NOMO-1 treated with dmso at 0.1 percent for 144 hours (cell line): Measurements from ENCODE around the gene DDAH2.

Source experiments
- DNase-seq: peaks from one replicate; lab custom pipeline; 2025; ENCODE audit not compliant: unreplicated experiment; lab: John Stamatoyannopoulos, UW

The DDAH2 gene

DNA sequence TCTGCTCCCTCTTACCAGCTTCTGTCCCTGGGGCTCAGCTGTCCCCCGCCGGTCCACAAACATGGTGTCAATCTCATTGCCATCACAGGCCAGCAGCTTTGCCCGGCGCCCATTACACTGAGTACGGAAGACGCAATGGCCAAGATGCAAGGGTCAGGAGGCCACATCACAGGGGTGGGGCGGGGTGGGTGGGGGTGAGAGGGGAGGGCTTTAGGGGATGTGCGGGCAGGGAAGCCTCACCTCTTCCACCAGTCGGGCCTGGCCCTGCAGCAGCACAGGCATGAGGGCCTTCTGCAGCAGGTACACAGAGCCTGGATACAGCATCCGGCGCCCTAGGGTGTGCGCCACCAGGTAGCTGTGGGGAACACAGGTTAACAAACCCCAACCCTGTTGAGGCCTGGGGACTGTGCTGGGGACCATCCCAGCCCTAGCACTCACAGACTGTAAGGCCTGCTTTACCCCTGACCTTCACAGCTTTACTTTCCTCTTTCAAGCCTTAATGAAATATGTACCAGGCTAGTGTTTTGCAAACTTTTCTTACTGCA lies 37.5 kb downstream of the DDAH2 start:
- DNase-seq: no peak

GRCh38 chr6:31691078-31691463 lies 38.0 kb downstream of the DDAH2 start:
- DNase-seq: no peak

GRCh38 chr6:31690231-31691077 lies 38.6 kb downstream of the DDAH2 start:
- DNase-seq: no peak

- no peak for DNase-seq
Measured at GRCh38 chr6:31689249-31690110, 39.6 kb downstream of the DDAH2 start.

DNA sequence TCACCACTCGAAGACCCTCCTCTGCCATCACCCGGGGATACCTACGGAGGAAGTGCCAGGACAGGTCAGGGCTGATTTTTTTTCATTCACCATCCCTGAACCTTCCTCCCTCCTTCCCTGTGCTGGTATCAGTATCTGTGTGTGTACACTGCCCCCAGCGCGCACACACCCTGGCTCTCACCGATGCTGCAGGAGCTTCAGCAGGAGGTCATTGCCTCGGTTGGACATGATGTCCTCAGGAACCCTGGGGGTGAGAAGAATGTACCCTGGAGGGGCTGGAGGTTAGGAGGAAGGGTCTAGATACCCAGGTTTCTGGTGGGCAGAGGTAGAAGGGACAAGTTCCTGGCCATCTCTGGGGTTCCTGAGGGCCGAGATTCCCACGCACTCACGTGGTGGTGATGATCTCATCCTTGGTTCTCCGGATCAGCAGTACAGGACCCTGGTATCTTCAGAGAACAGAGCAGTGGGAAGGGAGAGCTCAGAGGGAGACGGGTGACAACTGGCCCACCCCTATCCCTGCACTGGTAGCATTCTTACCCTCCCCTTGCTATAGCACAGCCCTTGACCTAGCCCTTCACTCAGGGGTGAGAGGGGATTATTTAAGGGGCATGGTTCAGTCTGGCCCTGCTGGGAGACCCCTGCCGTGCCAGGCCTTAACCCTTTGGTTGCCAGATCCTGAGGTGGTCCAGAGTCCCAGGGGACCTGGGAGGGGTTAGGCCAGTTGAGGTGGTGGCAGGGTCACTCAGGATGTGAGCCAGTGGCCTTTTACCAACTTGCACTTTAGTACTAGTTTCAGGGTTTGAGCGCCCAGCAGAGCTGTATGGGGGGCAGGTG lies 41.0 kb downstream of the DDAH2 start:
- DNase-seq: no peak

DNA sequence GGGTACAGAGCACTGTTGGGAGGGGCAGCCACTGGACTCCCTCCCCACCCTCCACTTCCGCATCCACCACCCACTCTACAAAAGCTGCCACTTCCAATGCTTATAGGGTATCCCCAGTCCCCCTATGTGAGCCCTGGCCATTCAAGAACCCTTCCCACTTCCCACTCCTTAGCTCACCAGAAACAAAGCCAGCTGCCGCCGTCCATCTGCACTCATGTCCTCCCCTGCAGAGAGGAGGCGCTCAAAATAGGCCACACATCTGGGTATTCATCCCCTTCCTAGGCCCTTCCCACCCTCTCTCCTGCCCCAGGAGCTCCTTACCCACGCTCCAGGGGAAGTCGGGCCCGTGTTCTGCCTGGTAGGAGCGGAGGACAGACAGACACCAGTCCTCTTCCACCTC lies 41.8 kb downstream of the DDAH2 start:
- no peak for DNase-seq

GRCh38 chr6:31686483-31686882 lies 42.6 kb downstream of the DDAH2 start:
- DNase-seq: no peak

DNA sequence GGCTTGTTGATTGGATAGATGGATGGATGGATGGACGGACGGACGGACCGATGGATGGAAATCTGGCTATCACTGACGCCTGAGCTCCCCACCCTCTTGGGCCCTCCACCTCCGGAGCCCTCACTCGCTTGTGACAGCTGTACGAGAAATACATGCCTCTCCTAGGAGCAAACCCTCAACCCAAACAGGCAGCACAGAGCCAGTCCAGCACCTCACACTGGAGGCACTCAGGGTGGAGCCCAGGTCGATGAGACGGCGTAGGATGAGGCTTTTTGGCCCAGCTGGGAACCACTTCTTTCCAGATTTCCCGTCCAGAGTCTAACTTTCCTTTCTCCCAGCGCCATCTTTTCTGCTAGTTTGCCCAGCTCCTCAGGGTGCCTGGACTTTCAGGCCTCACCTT lies 45.5 kb downstream of the DDAH2 start:
- DNase-seq: no peak

DNA sequence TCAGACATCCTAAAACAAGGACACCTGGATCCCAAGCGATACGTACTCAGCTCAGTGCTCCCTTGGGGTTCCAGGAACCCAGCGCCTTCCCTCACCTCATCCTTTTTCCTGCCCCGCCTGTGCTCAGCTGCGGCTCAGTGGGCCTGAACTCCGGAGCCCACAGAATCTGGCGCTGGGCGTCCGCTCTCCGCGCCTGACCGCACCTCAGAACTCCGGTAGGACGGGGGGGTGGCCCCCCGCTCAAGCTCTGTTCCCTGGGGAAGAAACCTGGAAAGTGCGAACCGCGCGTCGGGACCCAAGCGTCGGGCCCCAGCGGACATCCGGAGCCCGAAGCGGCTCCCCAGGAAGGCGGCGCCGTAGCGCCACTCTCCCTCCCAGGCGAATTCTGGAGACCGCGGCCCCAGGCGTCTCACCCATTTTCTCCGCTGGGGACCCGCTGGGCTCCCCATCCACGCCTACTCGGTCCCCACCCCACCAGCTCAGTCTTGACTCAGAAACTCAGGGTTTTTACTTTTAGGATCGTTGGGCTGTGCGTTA lies 47.9 kb downstream of the DDAH2 start:
- no peak for DNase-seq

- DNase-seq: peak; percentile 55
Measured at GRCh38 chr6:31680226-31681134, 48.6 kb downstream of the DDAH2 start, which contains the start of gene LY6G5C. TSS of gene LY6G5C (minus strand) at chr6:31681067. CDS start at chr6:31680373, 694 bp downstream.

- DNase-seq: no peak
Measured at GRCh38 chr6:31677955-31678354, 51.1 kb downstream of the DDAH2 start.
